ENCODE results near the gene CYB561D2.

DNA sequence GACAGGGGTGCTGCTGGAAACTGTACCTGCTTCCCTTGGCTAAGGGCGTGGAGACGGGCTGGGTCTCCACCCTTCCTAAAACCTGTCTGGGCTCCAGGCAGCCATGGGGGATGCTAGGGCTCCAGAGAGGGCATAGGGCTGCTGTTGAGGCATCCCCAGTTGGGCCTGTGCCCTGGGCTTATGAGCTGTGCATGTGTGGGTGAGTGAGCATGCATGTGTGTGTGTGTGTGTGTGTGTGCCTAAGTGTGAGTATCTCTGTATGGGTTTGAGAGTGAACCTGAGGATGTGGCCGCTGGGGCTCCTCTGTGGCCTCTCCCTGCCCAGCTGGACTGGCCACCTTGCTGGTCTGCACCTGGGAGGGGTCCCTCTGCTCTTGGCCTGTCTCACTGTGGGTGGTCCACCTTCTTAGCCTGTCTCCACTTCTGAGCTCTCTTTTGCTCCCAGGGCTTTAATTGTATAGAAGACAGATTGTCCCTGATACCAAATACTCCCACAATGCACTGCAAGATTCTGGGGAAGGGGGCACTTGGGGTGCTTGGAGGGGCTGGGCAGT lies 20.5 kb downstream of the CYB561D2 start:
- no peak for TF ChIP-seq EZH2 (IDR thresholded peaks at IDR 0.05)
- no peak for TF ChIP-seq CEBPB (IDR thresholded peaks at IDR 0.05; ENCODE audit: low read depth)
- TF ChIP-seq, protein P1, sequence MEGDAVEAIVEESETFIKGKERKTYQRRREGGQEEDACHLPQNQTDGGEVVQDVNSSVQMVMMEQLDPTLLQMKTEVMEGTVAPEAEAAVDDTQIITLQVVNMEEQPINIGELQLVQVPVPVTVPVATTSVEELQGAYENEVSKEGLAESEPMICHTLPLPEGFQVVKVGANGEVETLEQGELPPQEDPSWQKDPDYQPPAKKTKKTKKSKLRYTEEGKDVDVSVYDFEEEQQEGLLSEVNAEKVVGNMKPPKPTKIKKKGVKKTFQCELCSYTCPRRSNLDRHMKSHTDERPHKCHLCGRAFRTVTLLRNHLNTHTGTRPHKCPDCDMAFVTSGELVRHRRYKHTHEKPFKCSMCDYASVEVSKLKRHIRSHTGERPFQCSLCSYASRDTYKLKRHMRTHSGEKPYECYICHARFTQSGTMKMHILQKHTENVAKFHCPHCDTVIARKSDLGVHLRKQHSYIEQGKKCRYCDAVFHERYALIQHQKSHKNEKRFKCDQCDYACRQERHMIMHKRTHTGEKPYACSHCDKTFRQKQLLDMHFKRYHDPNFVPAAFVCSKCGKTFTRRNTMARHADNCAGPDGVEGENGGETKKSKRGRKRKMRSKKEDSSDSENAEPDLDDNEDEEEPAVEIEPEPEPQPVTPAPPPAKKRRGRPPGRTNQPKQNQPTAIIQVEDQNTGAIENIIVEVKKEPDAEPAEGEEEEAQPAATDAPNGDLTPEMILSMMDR (IDR thresholded peaks at IDR 0.05 in 2 of 3, conservative IDR thresholded peaks at IDR 0.05 in 1 of 3; ENCODE audit: borderline replicate concordance in 1 of 3, insufficient read depth in 1 of 3, low read depth in 2 of 3, low read length in 2 of 3): no peak
- TF ChIP-seq POLR2A (IDR thresholded peaks at IDR 0.05; ENCODE audit: borderline replicate concordance, extremely low read depth, insufficient read depth, insufficient read length): no peak
- no peak for TF ChIP-seq RAD21 (IDR thresholded peaks at IDR 0.05; ENCODE audit: low read depth)
- TF ChIP-seq JUND (IDR thresholded peaks at IDR 0.05): no peak

All from HCT116 (cell line).